B cell (primary cell): ENCODE measurements around the gene CLCN2. TPM values are rescaled to one million over a fixed set of nuclear protein-coding genes. Genes with fewer than 3 reads are reported as not detected.

Experiments used
- ATAC-seq: fragments of 200-7000 bp; cut with Tn5 transposase; one replicate; pipeline ENCODE4 v1.10.0; 2021; ENCODE audit warnings: low read depth, mild to moderate bottlenecking, moderate number of reproducible peaks, moderate library complexity
- CTCF ChIA-PET: fragments of 350-600 bp; sonication (Branson Sonifier 250); formaldehyde crosslinking; loops from one replicate; lab custom pipeline; 2021; ENCODE audit warnings: antibody characterized with exemption, inconsistent platforms; lab: Charles Lee
- POLR2A ChIA-PET: fragments of 350-600 bp; sonication (Branson Sonifier 250); formaldehyde crosslinking; loops from one replicate; lab custom pipeline; 2021; ENCODE audit warnings: antibody characterized with exemption; lab: Charles Lee
- DNase-seq: peaks from one replicate; pipeline ENCODE4 v3.0.0; 2013
- H2AFZ ChIP-seq: 2 replicates; pipeline ENCODE4 v1.6.1; 2012; ENCODE audit warnings: mild to moderate bottlenecking, low read depth, low read length; ENCODE audit not compliant: insufficient read depth, poor library complexity, severe bottlenecking
- H3K27ac ChIP-seq, 2 donors: 1 replicate in 1 of 2; 2 replicates in 1 of 2; pipeline ENCODE4 v1.5.1; 2012 to 2013; ENCODE audit warnings: low read length in 2 of 2, mild to moderate bottlenecking in 2 of 2, moderate library complexity in 1 of 2
- H3K27me3 ChIP-seq, 4 experiments: fragments of 200-600 bp in 1 of 4; sonication (generic) in 1 of 4; replicated peaks in 1 of 4; 1 replicate in 2 of 4; 2 replicates in 2 of 4; pipeline versions ENCODE4 v1.6.1 to v1.7.0; 2013 to 2016; ENCODE audit warnings: low read length in 3 of 4, mild to moderate bottlenecking in 2 of 4, mixed read lengths in 1 of 4, moderate library complexity in 1 of 4; ENCODE audit not compliant: insufficient read depth in 4 of 4, control insufficient read depth in 3 of 4; ENCODE audit errors: control extremely low read depth in 1 of 4
- H3K36me3 ChIP-seq, 2 experiments: replicated peaks in 1 of 2; 1 replicate in 1 of 2; 2 replicates in 1 of 2; pipeline versions ENCODE4 v1.6.1 to v1.7.1; 2013; ENCODE audit warnings: low read length in 1 of 2; ENCODE audit not compliant: insufficient read depth in 2 of 2, control insufficient read depth in 1 of 2; ENCODE audit errors: control extremely low read depth in 1 of 2, extremely low read depth in 1 of 2
- H3K4me1 ChIP-seq, 2 donors: fragments of 200-600 bp in 1 of 2; sonication (generic) in 1 of 2; 1 replicate in 1 of 2; 2 replicates in 1 of 2; pipeline versions ENCODE4 v1.5.1 to v1.6.1; 2013 to 2017; ENCODE audit warnings: low read length in 2 of 2; ENCODE audit not compliant: control insufficient read depth in 2 of 2, insufficient read depth in 2 of 2
- H3K4me2 ChIP-seq: replicated peaks from 2 replicates; pipeline ENCODE3; 2012; ENCODE audit warnings: mild to moderate bottlenecking, low read depth, low read length; ENCODE audit not compliant: poor library complexity, severe bottlenecking
- H3K4me3 ChIP-seq, 5 experiments: fragments of 200-600 bp in 1 of 5; sonication (generic) in 1 of 5; 1 replicate in 3 of 5; 2 replicates in 2 of 5; pipeline versions ENCODE4 v1.5.1 to v1.7.0; 2011 to 2016; ENCODE audit warnings: low read length in 4 of 5, mild to moderate bottlenecking in 4 of 5, low read depth in 2 of 5, control low read depth in 1 of 5, moderate library complexity in 1 of 5; ENCODE audit not compliant: insufficient read depth in 1 of 5; ENCODE audit errors: control extremely low read depth in 1 of 5, extremely low read depth in 1 of 5
- H3K79me2 ChIP-seq: fragments of 200-600 bp; sonication (generic); one replicate; pipeline ENCODE4 v1.6.0; 2016; ENCODE audit warnings: low read length; ENCODE audit not compliant: control insufficient read depth, insufficient read depth
- H3K9ac ChIP-seq: fragments of 200-600 bp; sonication (generic); 2 replicates; pipeline ENCODE4 v1.6.1; 2017; ENCODE audit warnings: mild to moderate bottlenecking, low read length, moderate library complexity
- H3K9me3 ChIP-seq, 3 donors: one replicate each; pipeline versions ENCODE4 v1.6.1 to v1.7.1; 2013; ENCODE audit warnings: low read length in 2 of 3; ENCODE audit not compliant: control insufficient read depth in 2 of 3, insufficient read depth in 1 of 3; ENCODE audit errors: control extremely low read depth in 1 of 3
- H4K20me1 ChIP-seq: 2 replicates; pipeline ENCODE4 v1.6.0; 2012; ENCODE audit warnings: mild to moderate bottlenecking, low read length; ENCODE audit not compliant: insufficient read depth, control insufficient read depth, poor library complexity, severe bottlenecking
- H3K27ac Mint-ChIP-seq: one replicate; pipeline ENCODE4 v1.8.0; 2021; ENCODE audit warnings: mixed read lengths
- H3K27me3 Mint-ChIP-seq: one replicate; pipeline ENCODE4 v1.8.0; 2021; ENCODE audit warnings: mixed read lengths
- H3K4me1 Mint-ChIP-seq: one replicate; pipeline ENCODE4 v1.8.0; 2021; ENCODE audit warnings: mixed read lengths
- H3K4me3 Mint-ChIP-seq: one replicate; pipeline ENCODE4 v1.8.0; 2021; ENCODE audit warnings: mixed read lengths
- H3K9me3 Mint-ChIP-seq: one replicate; pipeline ENCODE4 v1.8.0; 2022; ENCODE audit warnings: mixed read lengths; ENCODE audit not compliant: insufficient read depth
- EZH2 ChIP-seq: IDR thresholded peaks from 2 replicates; pipeline ENCODE4 v1.6.1; 2012; ENCODE audit warnings: borderline replicate concordance, low read depth, mild to moderate bottlenecking, moderate library complexity, low read length; ENCODE audit not compliant: insufficient read depth, poor library complexity, severe bottlenecking
- WGBS: methylation state at CpG from one replicate; pipeline ENCODE4 v1.1.5; 2013; ENCODE audit warnings: missing lambda C conversion rate; ENCODE audit not compliant: insufficient coverage; 5-methylcytosine and 5-hydroxymethylcytosine counted together
- intact Hi-C: fragments of 100-400 bp; cut with micrococcal nuclease; formaldehyde crosslinking; loops from one replicate; pipeline ENCODE4 v1.10.0; 2022
- polyA minus RNA-seq: library from RNA; depleted of rRNA, polyadenylated mRNA; stranded (reverse); fragments of >200 nt; gene quantifications from 2 replicates; pipeline ENCODE4 v1.2.3, GENCODE V29; 2012
- polyA plus RNA-seq: library from polyadenylated mRNA; depleted of rRNA; stranded (reverse); fragments of >200 nt; gene quantifications from 2 replicates; pipeline ENCODE4 v1.2.3, GENCODE V29; 2012
- total RNA-seq, 2 donors: library from RNA; stranded (reverse); fragments of 120-200 nt in 1 of 2; gene quantifications; 1 replicate in 1 of 2; 2 replicates in 1 of 2; pipeline versions ENCODE4 v1.2.3 to v1.2.4, GENCODE V29; 2013 to 2022
- TF ChIP-seq, protein P1 (sequence below): fragments of 200-600 bp; IDR thresholded peaks from one replicate; pipeline ENCODE4 v1.8.0; 2022; ENCODE audit warnings: antibody characterized with exemption, mild to moderate bottlenecking

The CLCN2 gene
- total RNA-seq (8.1 and 14.4 TPM in 2 replicates), polyA plus RNA-seq (6.1 and 6.2 TPM in 2 replicates), polyA minus RNA-seq (2.1 and 6.2 TPM in 2 replicates)
- total RNA-seq (2013) = 1.4 TPM

DNA sequence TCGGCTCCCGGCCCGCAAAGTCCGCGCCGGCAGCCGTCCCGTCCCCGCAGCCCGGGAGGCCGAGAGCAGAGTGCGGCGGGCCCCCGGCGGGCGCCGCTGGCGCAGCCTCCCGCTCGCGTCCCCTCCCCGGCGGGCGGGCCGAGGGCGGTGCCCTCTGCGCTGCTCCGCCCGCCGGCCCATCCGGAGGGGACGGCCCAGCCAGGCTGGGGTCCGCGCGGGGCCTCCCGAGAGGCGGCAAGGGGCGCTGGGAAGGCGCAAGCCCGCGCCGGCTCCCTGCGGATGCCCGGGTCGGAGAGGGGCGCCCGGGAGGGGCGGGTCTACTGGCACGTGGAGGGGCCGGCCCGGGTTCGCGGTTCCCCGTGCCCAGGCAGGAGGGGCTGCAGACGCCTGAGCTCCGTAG is at the start of gene CLCN2, which contains the start of gene POLR2H:
Gene CLCN2 (minus strand): TSS at position 74 of the 400 bp plus-strand sequence. CDS start 126 bp downstream, outside the sequence.
Gene POLR2H (plus strand): TSS at position 179 of the 400 bp plus-strand sequence. CDS start 1,783 bp downstream, outside the sequence.
- H3K27ac Mint-ChIP-seq = peak within 1 kb of the TSS; percentile 85
- peak within 1 kb of the TSS; percentile 97 for H3K4me2 ChIP-seq
- H3K4me3 Mint-ChIP-seq = peak within 1 kb of the TSS; percentile 90
- peak; percentile 67 for DNase-seq
- intact Hi-C loops = loop anchor here (5.0 kb wide), 2 partner anchors 351 to 1576 kb away; partner anchors contain the start of genes MAGEF1 and TRA2B
- peaks cover 9 to 17% of the 10 kb centered on the region in 2 donors for H3K4me1 ChIP-seq
- H3K27ac ChIP-seq = peak within 1 kb of the TSS; percentile 79 to 86
- peak within 1 kb of the TSS; percentile 96 for H2AFZ ChIP-seq
- peak; percentile 32 for ATAC-seq
- peaks cover 20% of the 10 kb centered on the region for H3K4me1 Mint-ChIP-seq
- no peaks in the 10 kb centered on the region for H3K27me3 ChIP-seq
- H3K4me3 ChIP-seq = peak within 1 kb of the TSS; percentile 68 to 94 (median 76)
- H4K20me1 ChIP-seq = no peaks in the 10 kb centered on the region
- H3K79me2 ChIP-seq = peaks cover 9% of the 10 kb centered on the region
- no peaks in the 10 kb centered on the region for H3K27me3 Mint-ChIP-seq
- no peaks in the 10 kb centered on the region for H3K9me3 ChIP-seq
- POLR2A ChIA-PET = interaction anchor here (0.6 to 0.9 kb wide), 3 partner anchors 26 to 404 kb away, joined by 3 to 6 read pairs (median 5); no protein-coding TSS in a partner anchor
- peak within 1 kb of the TSS; percentile 85 for H3K9ac ChIP-seq
- H3K36me3 ChIP-seq = peaks cover 0 to under 1% of the 10 kb centered on the region in 2 experiments
- H3K9me3 Mint-ChIP-seq = no peaks in the 10 kb centered on the region
- CTCF ChIA-PET = interaction anchor here (0.6 to 3.0 kb wide), 4 partner anchors 10 to 200 kb away, joined by 4 to 13 read pairs (median 5); partner anchors contain the start of gene EPHB3
- under 1% methylated on average over 56 of the region's 56 CpGs for WGBS
- TF ChIP-seq, protein P1, sequence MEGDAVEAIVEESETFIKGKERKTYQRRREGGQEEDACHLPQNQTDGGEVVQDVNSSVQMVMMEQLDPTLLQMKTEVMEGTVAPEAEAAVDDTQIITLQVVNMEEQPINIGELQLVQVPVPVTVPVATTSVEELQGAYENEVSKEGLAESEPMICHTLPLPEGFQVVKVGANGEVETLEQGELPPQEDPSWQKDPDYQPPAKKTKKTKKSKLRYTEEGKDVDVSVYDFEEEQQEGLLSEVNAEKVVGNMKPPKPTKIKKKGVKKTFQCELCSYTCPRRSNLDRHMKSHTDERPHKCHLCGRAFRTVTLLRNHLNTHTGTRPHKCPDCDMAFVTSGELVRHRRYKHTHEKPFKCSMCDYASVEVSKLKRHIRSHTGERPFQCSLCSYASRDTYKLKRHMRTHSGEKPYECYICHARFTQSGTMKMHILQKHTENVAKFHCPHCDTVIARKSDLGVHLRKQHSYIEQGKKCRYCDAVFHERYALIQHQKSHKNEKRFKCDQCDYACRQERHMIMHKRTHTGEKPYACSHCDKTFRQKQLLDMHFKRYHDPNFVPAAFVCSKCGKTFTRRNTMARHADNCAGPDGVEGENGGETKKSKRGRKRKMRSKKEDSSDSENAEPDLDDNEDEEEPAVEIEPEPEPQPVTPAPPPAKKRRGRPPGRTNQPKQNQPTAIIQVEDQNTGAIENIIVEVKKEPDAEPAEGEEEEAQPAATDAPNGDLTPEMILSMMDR = no peak
- TF ChIP-seq EZH2 = no peak

- no peaks in the 10 kb centered on the region for H3K9me3 ChIP-seq
- no peaks in the 10 kb centered on the region for H3K79me2 ChIP-seq
- ChIA-PET CTCF (interaction anchor here (0.9 to 1.5 kb wide), 2 partner anchors 9 to 104 kb away, joined by 3 read pairs; no protein-coding TSS in a partner anchor), POLR2A (no interaction called here)
- Mint-ChIP-seq H3K27me3 (peaks cover 11% of the 10 kb centered on the region), H3K4me3 (no peak overlapping the region), H3K9me3 (no peaks in the 10 kb centered on the region), H3K4me1 (no peaks in the 10 kb centered on the region), H3K27ac (no peak overlapping the region)
- no peak overlapping the region for H3K4me2 ChIP-seq
- no peak overlapping the region for H3K4me3 ChIP-seq
- WGBS = 91% methylated on average over 9 of the region's 12 CpGs
- ATAC-seq = no peak
- no peak overlapping the region for H3K27ac ChIP-seq
- no peak for TF ChIP-seq EZH2
- TF ChIP-seq, protein P1 = no peak
- intact Hi-C loops = no loop called here
- no peaks in the 10 kb centered on the region for H3K36me3 ChIP-seq
- peaks cover 0 to 3% (median 0%) of the 10 kb centered on the region in 4 experiments for H3K27me3 ChIP-seq
- H3K9ac ChIP-seq = no peak overlapping the region
- H2AFZ ChIP-seq = no peak overlapping the region
- no peak for DNase-seq
- no peaks in the 10 kb centered on the region for H3K4me1 ChIP-seq
- no peaks in the 10 kb centered on the region for H4K20me1 ChIP-seq
Measured at GRCh38 chr3:184409946-184410500, 48.6 kb upstream of the CLCN2 start.
